Endothelial cell of umbilical vein (primary cell): Measurements from ENCODE around the gene KRT71. TPM values are rescaled to one million over a fixed set of nuclear protein-coding genes. Genes with fewer than 3 reads are reported as not detected.

Experiments
- BruUV-seq: library from RNA; stranded (reverse); fragments of 400-500 nt; replicated peaks from 2 replicates; lab custom pipeline; 2021; lab: Mats Ljungman, UMichigan
- CTCF ChIA-PET: fragments of 300-600, 350-600 bp; sonication (Branson Sonifier 250); formaldehyde crosslinking; loops from one replicate; lab custom pipeline; 2021; ENCODE audit warnings: antibody characterized with exemption, inconsistent platforms; lab: Charles Lee
- POLR2A ChIA-PET: fragments of 300-600, 350-600 bp; sonication (Branson Sonifier 250); formaldehyde crosslinking; loops from one replicate; lab custom pipeline; 2021; ENCODE audit warnings: antibody characterized with exemption, inconsistent platforms; lab: Charles Lee
- DNase-seq: peaks from one replicate; pipeline ENCODE4 v3.0.0-alpha.2; 2011; ENCODE audit warnings: low read depth, low spot score
- FAIRE-seq: peaks from 2 replicates; lab custom pipeline; 2011; peaks lifted over from hg19 to GRCh38; lab: Jason Lieb, UNC
- H2AFZ ChIP-seq: 2 replicates; pipeline ENCODE4 v1.6.0; 2012; ENCODE audit warnings: low read depth, low read length, control low read depth, inconsistent platforms
- H3K27ac ChIP-seq: 2 replicates; pipeline ENCODE4 v1.5.1; 2011; ENCODE audit warnings: low read depth, mild to moderate bottlenecking, control low read depth, low read length, moderate library complexity; ENCODE audit not compliant: insufficient read depth
- H3K27me3 ChIP-seq, 2 experiments: 2 replicates each; pipeline versions ENCODE4 v1.6.0 to v1.6.1; 2011; ENCODE audit warnings: low read length in 2 of 2, mixed read lengths in 1 of 2; ENCODE audit not compliant: control insufficient read depth in 2 of 2, insufficient read depth in 2 of 2
- H3K36me3 ChIP-seq, 2 experiments: 2 replicates in 1 of 2; 3 replicates in 1 of 2; pipeline ENCODE4 v1.5.1; 2011; ENCODE audit warnings: low read length in 2 of 2, mild to moderate bottlenecking in 1 of 2, moderate library complexity in 1 of 2; ENCODE audit not compliant: control insufficient read depth in 2 of 2, insufficient read depth in 2 of 2; ENCODE audit errors: extremely low read depth in 1 of 2
- H3K4me1 ChIP-seq: 3 replicates; pipeline ENCODE4 v1.5.1; 2011; ENCODE audit warnings: mild to moderate bottlenecking, low read length; ENCODE audit not compliant: control insufficient read depth, insufficient read depth; ENCODE audit errors: extremely low read depth
- H3K4me2 ChIP-seq: 2 replicates; pipeline ENCODE4 v1.6.1; 2011; ENCODE audit warnings: low read length, control low read depth, mixed read lengths; ENCODE audit not compliant: insufficient read depth
- H3K4me3 ChIP-seq, 3 experiments: fragments of 200-600 bp in 1 of 3; sonication (generic), shearing (Covaris generic) in 1 of 3; replicated peaks in 1 of 3; 2 replicates each; pipeline ENCODE4 v1.5.1; 2011 to 2016; ENCODE audit warnings: control low read depth in 3 of 3, low read length in 3 of 3, mild to moderate bottlenecking in 2 of 3, inconsistent platforms in 1 of 3, low read depth in 1 of 3, moderate library complexity in 1 of 3; ENCODE audit not compliant: insufficient read depth in 1 of 3
- H3K79me2 ChIP-seq: 2 replicates; pipeline ENCODE4 v1.6.0; 2012; ENCODE audit warnings: low read length, inconsistent platforms; ENCODE audit not compliant: control insufficient read depth, insufficient read depth
- H3K9ac ChIP-seq: replicated peaks from 2 replicates; pipeline ENCODE3; 2011; ENCODE audit warnings: low read length, control low read depth; ENCODE audit not compliant: insufficient read depth; ENCODE audit errors: extremely low read depth
- H3K9me1 ChIP-seq: replicated peaks from 3 replicates; pipeline ENCODE4 v1.6.0; 2011; ENCODE audit warnings: mild to moderate bottlenecking, low read length; ENCODE audit not compliant: control insufficient read depth, insufficient read depth; ENCODE audit errors: extremely low read depth
- H3K9me3 ChIP-seq: replicated peaks from 2 replicates; pipeline ENCODE4 v1.5.1; 2012; ENCODE audit warnings: low read length, inconsistent platforms; ENCODE audit not compliant: control insufficient read depth, insufficient read depth
- H4K20me1 ChIP-seq: replicated peaks from 2 replicates; pipeline ENCODE3; 2011; ENCODE audit warnings: mild to moderate bottlenecking, low read length; ENCODE audit not compliant: control insufficient read depth, insufficient read depth; ENCODE audit errors: extremely low read depth
- EZH2 ChIP-seq: IDR thresholded peaks from 2 replicates; pipeline ENCODE4 v1.6.1; 2012; ENCODE audit warnings: borderline replicate concordance, low read depth, mild to moderate bottlenecking, moderate library complexity, low read length, inconsistent platforms; ENCODE audit not compliant: severe bottlenecking
- FOS ChIP-seq: IDR thresholded peaks from 2 replicates; pipeline ENCODE4 v1.6.1; 2011; ENCODE audit warnings: mild to moderate bottlenecking, low read length, moderate library complexity, borderline replicate concordance; ENCODE audit not compliant: insufficient read depth
- GATA2 ChIP-seq: IDR thresholded peaks from 2 replicates; pipeline ENCODE4 v1.7.0; 2011; ENCODE audit warnings: low read depth, mild to moderate bottlenecking, moderate library complexity, mixed read lengths, low read length; ENCODE audit not compliant: insufficient read length, insufficient read depth
- JUN ChIP-seq: IDR thresholded peaks from 2 replicates; pipeline ENCODE4 v1.6.1; 2011; ENCODE audit warnings: borderline replicate concordance, low read depth; ENCODE audit not compliant: insufficient read length, insufficient read depth
- MYC ChIP-seq: IDR thresholded peaks from one replicate; pipeline ENCODE4 v1.6.1; 2011; ENCODE audit warnings: mild to moderate bottlenecking, low read depth, low read length
- POLR2A ChIP-seq: IDR thresholded peaks from 2 replicates; pipeline ENCODE4 v1.6.1; 2012; ENCODE audit warnings: low read depth, mild to moderate bottlenecking, control low read depth, low read length
- POLR2AphosphoS5 ChIP-seq: IDR thresholded peaks from 2 replicates; pipeline ENCODE4 v1.6.1; 2012; ENCODE audit warnings: low read depth, mild to moderate bottlenecking, control low read depth, low read length, moderate library complexity; ENCODE audit not compliant: insufficient read depth
- dilution Hi-C: fragments of 300-500 bp; cut with MboI; formaldehyde crosslinking; loops from one replicate; pipeline ENCODE4 v1.15.0; 2019; ENCODE audit warnings: low sequenced_read_pairs; ENCODE audit not compliant: extremely low pct_ligation_motif_present
- intact Hi-C: fragments of 100-400 bp; cut with micrococcal nuclease; formaldehyde crosslinking; loops from one replicate; pipeline ENCODE4 v1.10.0; 2022
- polyA plus RNA-seq, 4 experiments: library from polyadenylated mRNA; depleted of rRNA in 3 of 4; stranded (reverse) in 3 of 4; unstranded in 1 of 4; fragments of >200 nt; gene quantifications; 2 replicates each; pipeline versions ENCODE4 v1.2.1 to v1.2.3, GENCODE V29; 2011 to 2012; ENCODE audit warnings: missing spikeins in 1 of 4
- total RNA-seq: library from RNA; stranded (reverse); gene quantifications from 2 replicates; pipeline ENCODE4 v1.2.3, GENCODE V29; 2021
- TF ChIP-seq, protein P1 (sequence below), 2 donors: IDR thresholded peaks; 1 replicate in 1 of 2; 2 replicates in 1 of 2; pipeline ENCODE4 v1.5.1; 2011; ENCODE audit warnings: low read length in 2 of 2, mild to moderate bottlenecking in 2 of 2, moderate library complexity in 2 of 2, control low read depth in 1 of 2, inconsistent platforms in 1 of 2, low read depth in 1 of 2; ENCODE audit not compliant: insufficient read depth in 1 of 2; ENCODE audit errors: extremely low read depth in 1 of 2

KRT71 gene
- total and polyA plus RNA-seq, 2 donors (not counting 3 experiments of a cell fraction or from before 2014, with no cell fraction given): not detected

DNA sequence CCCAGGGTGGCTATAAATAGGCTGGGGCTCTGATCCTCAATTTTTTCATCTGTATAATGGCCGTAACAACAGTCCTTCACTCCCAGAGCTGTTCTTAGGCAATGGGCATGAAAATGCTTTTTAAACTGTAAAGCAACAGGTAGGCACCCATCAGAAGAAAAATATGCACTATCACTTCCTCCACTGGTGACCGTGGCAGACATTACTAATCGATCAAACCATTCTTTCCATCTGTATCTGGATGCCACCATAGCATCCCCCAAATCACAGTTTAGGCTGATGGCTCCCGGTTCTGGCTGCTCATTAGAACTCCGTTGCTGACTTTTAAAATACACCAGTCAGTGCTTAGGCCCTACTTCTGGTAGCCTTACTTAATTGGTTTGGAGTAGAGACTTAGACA is 11.2 kb downstream of the KRT71 start:
- no peak for DNase-seq
- Histone ChIP-seq H3K4me1 (no peaks in the 10 kb centered on the region), H3K79me2 (no peaks in the 10 kb centered on the region), H3K4me2 (no peak overlapping the region), H4K20me1 (no peaks in the 10 kb centered on the region), H3K36me3 (no peaks in the 10 kb centered on the region), H3K27me3 (no peaks in the 10 kb centered on the region), H3K9me1 (no peaks in the 10 kb centered on the region), H2AFZ (no peak overlapping the region), H3K9me3 (no peaks in the 10 kb centered on the region), H3K9ac (no peak overlapping the region), H3K4me3 (no peak overlapping the region), H3K27ac (no peak overlapping the region)
- no peak for TF ChIP-seq POLR2A
- TF ChIP-seq, protein P1, sequence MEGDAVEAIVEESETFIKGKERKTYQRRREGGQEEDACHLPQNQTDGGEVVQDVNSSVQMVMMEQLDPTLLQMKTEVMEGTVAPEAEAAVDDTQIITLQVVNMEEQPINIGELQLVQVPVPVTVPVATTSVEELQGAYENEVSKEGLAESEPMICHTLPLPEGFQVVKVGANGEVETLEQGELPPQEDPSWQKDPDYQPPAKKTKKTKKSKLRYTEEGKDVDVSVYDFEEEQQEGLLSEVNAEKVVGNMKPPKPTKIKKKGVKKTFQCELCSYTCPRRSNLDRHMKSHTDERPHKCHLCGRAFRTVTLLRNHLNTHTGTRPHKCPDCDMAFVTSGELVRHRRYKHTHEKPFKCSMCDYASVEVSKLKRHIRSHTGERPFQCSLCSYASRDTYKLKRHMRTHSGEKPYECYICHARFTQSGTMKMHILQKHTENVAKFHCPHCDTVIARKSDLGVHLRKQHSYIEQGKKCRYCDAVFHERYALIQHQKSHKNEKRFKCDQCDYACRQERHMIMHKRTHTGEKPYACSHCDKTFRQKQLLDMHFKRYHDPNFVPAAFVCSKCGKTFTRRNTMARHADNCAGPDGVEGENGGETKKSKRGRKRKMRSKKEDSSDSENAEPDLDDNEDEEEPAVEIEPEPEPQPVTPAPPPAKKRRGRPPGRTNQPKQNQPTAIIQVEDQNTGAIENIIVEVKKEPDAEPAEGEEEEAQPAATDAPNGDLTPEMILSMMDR (IDR thresholded peaks at IDR 0.05; ENCODE audit: extremely low read depth in 1 of 2, insufficient read depth in 1 of 2, low read depth in 1 of 2, low read length in 2 of 2): no peak
- no peak for TF ChIP-seq GATA2
- FAIRE-seq: no peak
- intact Hi-C loops: no loop called here
- ChIA-PET POLR2A (no interaction called here), CTCF (no interaction called here)
- dilution Hi-C loops: no loop called here
- BruUV-seq: no TSS peak

DNA sequence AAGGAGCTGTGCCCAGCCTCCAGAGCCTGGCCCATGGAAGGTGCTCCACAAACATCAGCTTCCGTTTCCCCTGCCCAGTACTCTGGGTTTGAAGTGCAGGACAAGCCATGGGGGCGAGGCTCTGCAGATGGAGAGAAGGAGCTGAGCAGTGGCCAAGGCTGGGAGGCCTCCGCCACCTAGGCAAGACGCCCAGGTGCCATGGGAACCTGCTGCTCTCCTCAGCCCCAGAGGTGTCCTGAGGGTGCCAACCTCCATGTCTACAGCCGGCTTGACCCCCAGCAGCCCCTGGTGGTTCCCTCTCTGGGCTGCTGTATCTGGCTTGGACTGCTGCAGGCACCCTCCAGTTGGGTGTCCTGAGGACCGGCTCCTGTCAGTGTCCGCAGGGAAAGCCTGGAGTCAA is 12.4 kb downstream of the KRT71 start:
- DNase-seq (no peak), FAIRE-seq (no peak)
- Histone ChIP-seq H3K79me2 (no peaks in the 10 kb centered on the region), H3K27me3 (no peaks in the 10 kb centered on the region), H3K9me3 (no peaks in the 10 kb centered on the region), H3K4me2 (no peak overlapping the region), H3K4me1 (no peaks in the 10 kb centered on the region), H4K20me1 (no peaks in the 10 kb centered on the region), H2AFZ (no peak overlapping the region), H3K27ac (no peak overlapping the region), H3K9ac (no peak overlapping the region), H3K4me3 (no peak overlapping the region), H3K9me1 (no peaks in the 10 kb centered on the region), H3K36me3 (no peaks in the 10 kb centered on the region)
- no peak for TF ChIP-seq FOS
- TF ChIP-seq MYC: no peak
- no peak for TF ChIP-seq POLR2A
- TF ChIP-seq EZH2: no peak
- no peak for TF ChIP-seq JUN
- no peak for TF ChIP-seq GATA2
- TF ChIP-seq POLR2AphosphoS5: no peak
- dilution Hi-C loops (no loop called here), intact Hi-C loops (no loop called here)
- CTCF ChIA-PET: no interaction called here
- BruUV-seq: no TSS peak
- POLR2A ChIA-PET: no interaction called here
